ENCODE data around the gene IKZF4.
"Not testable (repeated sequence)": the region's sequence is repeated elsewhere in the genome, so short reads cannot be mapped to it uniquely, and the experiment has no call there.

The IKZF4 gene

DNA sequence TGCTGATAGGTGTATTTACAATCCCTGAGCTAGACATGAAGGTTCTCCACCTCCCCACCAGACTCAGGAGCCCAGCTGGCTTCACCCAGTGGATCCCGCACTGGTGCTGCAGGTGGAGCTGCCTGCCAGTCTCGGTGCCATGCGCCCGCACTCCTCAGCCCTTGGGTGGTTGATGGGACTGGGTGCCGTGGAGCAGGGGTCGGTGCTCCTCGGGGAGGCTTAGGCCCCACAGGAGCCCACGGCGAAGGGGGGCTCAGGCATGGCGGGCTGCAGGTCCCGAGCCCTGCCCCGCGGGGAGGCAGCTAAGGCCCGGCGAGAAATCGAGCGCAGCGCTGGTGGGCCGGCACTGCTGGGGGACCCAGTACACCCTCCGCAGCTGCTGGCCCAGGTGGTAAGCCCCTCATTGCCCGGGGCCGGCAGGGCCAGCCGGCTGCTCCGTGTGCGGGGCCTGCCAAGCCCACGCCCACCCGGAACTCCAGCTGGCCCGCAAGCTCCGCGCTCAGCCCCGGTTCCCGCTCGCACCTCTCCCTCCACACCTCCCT is 20.8 kb upstream of the IKZF4 start:
- DNase-seq = not testable (repeated sequence)

DNA sequence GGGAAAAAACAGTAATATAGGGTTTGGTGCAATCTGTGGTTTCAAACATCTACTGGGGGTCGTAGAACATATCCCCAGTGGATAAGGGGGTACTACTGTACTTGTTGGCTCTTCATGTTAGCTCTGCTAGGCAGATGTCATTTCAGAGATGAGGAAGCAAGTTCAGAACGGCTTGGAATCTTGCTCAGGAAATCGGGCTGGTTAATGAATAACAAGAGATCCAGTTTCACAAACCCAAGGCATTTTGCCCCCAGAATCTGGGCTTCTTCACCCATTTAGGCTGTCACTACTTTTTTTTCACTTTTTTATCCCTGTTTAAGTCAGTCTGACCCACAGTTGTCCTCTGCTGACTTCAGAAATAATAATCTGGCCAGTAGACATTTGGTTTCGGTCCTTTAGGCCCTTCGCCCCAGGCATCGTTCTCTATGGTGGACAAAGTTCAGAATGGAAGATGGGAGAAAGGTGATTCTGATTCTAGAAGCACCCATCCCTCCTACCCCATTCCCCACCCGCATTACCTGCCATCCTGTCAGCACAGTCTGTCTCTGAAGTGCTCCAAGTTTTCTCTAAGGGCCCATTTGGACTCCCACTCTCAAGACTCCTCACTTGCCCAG is 19.2 kb upstream of the IKZF4 start:
- DNase-seq = no peak

DNA sequence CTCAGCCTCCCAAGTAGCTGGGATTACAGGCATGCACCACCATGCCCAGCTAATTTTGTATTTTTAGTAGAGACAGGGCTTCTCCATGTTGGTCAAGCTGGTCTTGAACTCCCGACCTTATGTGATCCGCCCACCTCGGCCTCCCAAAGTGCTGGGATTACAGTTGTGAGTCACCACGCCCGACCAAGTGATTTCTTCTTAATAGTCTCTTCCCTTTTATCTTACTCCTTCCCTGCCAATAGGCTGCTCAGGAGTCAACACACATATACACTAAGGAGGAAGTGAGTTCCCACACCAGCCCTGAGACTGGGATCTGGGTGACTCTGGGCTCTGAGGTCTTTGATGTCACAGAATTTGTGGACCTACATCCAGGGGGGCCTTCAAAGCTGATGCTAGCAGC is 17.5 kb upstream of the IKZF4 start:
- DNase-seq = not testable (repeated sequence)

DNA sequence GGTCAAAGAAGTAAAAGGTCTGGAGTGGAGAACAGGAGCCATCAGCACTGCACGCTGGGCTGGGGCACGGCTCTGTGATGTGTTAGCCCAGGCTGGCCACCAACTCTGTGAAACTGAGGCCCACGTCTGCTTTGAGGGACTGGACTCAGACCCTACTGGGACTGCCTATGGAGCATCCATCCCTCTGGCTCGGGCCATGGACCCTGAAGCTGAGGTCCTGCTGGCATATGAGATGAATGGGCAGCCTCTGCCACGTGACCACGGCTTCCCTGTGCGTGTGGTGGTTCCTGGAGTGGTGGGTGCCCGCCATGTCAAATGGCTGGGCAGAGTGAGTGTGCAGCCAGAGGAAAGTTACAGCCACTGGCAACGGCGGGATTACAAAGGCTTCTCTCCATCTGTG is 16.6 kb upstream of the IKZF4 start:
- DNase-seq = no peak

DNA sequence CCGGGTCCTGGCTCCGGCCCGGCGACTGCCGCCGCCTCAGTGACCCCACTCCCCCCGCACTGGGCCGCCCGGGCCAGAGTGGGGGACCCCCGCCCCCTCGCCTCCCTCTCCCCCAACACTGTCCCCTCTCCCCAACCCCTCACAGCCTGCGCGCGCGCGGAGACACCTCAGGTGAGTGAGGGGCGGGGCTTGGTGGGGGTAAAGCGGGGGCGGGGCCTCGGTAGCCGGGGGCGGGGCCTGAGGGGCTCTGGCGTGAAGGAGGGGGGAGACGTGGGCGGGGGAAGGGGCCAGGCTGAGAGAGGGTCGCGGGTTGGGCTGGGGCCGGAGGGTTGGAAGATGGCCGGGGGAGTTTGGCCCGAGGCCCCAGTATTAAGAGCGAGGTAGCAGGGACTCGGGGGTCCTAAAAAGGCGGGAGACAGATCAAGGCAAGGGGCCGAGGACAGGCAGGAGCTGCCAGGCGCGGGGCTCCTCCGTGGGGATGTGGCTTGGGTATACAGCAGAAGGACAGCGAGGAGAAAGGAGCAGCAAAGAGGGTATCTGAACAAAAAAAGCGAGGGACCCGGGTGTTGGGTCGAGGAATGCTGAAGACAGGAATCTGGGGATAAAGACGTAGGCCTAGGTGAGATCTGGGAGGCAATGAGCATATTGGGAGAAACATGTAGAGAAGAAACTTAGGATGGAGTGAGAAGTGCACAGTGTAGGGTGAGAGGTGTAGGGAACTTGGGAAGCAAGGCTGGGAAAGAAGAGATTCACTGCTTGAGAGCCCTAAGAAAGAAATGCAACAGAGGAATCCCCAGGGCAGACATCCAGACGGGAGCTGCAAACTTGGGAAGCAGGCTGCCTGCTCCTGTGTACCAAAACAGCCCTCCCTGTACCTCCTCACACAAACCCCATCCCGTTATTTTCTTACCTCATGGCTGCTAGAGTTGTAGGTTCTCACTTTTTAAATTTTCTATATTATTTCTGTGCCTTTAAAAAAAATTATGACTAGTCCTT is 13.0 kb upstream of the IKZF4 start:
- peak; percentile 6 for DNase-seq

DNA sequence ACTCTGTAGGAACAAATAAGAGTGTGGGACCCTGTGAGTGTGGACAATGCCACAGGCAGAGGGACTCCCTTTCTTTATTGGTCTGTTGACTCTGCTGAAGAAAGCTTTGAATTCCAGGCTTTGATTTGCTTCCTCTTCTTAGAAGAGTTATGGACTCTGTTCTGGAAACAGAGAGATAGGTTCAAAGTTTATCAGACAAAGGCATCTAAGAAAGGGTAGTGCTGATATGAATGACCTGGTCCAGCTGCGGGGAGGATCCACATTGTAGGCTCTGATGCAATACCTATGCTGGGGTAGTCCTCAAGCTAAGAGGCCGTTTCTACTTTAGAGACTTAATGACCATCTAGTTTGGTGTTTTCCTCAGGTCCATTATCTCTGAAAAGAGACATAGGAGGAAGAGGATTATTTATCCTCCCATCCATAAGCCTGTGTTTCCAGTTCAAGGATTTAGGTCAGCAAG is 10.7 kb upstream of the IKZF4 start:
- DNase-seq = no peak

DNA sequence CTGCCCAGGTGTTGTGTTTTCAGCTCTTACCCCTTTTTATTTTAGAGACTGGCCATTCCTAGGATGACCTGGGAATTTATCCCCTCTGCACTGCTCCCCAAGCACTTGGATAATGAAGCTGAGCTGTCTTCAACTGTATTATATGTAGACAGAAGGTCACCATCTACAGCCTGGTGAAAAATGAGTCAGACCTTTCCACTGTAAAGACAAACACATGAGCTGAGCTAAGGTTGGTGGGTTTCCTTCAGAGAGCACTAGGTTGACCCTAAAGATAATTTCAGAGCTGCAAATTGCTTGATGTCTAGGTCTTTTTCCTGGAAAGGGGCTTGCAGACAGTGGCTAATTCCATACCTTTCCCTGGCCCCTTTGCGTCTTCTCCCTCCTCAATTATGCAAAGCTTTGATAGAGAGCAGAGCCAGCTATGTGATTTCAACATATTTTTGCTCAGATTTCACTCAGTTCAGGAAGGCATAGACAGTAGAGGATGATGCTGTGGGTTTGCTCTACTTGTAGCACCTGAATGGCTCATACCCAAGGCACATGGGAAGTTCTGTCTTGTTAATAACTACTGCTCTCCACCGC is 9.2 kb upstream of the IKZF4 start:
- no peak for DNase-seq

- no peak for DNase-seq
Observed at GRCh38 chr12:56013482-56013881, 7.4 kb upstream of the IKZF4 start.

- DNase-seq = no peak
Observed at GRCh38 chr12:56014205-56014604, 6.6 kb upstream of the IKZF4 start.

DNA sequence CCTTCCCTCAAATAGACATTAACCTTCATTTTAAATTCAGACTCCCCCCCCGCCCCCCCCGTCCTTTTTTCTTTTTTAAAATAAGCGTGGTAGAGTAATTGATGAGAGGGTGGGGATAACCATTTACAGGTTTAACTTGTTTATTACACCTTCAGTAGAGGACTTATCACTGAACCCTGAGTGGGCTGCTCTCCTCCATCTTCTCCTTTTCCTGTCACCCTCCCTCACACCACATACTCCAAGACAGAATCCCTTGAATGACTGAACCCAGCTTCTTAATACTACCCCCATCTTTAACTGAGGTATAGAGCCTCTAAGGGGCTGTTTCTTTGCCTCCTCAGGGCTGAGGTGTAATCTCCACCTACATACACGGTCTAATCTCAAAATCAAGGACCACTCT is 3.7 kb upstream of the IKZF4 start:
- DNase-seq = no peak

GRCh38 chr12:56018356-56018755 is 2.5 kb upstream of the IKZF4 start:
- no peak for DNase-seq

GRCh38 chr12:56021889-56022497 is 1.1 kb downstream of the IKZF4 start:
- no peak for DNase-seq

DNA sequence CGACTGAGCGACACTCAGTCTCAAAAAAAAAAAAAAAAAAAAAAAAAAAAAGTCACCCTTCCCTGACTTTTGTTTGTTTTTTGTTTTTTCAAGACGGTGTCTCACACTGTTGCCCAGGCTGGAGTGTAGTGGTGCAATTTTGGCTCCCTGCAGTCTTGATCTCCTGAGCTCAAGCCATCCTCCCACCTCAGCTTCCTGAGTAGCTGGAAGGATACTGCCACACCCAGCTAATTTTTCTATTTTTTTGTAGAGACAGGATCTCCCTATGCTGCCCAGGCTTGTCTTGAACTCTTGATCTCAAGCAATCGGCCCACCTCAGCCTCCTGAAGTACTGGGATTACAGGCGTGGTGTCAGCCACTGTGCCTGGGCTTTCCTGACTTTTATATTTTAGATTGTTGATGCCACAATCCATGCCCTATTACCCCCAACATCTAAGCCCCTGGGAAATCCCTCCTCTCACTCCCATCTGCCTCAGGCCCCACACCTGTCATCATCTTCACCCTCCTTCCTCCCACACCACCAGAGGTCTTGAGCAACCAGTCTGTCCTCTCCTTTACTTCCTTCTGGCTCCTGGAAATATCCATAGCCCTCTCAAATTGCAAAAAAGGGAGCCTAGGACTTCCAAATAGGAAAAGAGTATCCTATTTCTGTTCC is 7.8 kb downstream of the IKZF4 start:
- no peak for DNase-seq

DNA sequence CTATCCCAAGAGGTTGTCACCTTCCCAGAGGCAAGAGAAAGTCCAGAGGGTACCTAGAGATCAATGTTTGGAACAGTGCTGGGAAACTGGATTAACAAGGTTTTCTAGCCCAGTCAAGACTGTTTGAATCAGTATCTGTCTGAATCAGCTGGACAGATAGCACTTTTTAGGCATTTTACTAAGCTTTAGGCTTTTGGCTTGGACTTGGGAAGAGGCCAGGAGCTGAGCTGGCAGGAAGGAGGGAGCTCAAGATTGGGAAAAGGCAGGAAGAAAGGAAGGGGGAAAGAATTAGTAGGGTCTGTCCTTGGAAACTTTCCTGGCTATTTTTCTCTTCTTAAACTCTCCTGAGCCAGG is 8.3 kb downstream of the IKZF4 start:
- DNase-seq = peak; percentile 67

DNA sequence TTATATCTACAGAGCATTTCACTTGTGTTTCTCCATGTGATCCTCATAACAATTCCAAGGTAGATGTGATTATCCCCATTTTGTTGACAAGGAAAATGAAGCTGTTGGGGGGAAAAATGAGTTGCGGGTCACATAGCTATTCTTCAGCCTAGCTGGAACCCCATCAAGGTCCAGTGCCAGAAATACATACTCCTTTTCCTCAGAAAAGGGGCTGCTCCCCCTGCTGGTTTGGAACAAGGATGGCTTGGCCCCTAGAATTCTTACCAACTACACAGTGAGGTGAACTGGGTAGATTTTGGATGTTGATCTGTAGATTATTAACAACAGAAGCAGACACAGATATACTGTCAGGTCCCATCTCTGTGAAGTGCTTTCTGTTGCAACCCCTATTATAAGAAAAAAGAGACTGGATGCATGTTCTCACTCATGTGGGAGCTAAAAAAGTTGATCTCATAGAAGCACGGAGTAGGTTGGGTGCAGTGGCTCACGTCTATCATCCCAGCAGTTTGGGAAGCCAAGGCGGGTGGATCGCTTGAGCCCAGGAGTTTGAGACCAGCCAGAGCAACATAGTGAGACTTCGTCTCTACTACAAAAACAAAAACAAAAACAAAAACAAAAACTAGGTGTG is 8.9 kb downstream of the IKZF4 start:
- peak; percentile 70 for DNase-seq

DNA sequence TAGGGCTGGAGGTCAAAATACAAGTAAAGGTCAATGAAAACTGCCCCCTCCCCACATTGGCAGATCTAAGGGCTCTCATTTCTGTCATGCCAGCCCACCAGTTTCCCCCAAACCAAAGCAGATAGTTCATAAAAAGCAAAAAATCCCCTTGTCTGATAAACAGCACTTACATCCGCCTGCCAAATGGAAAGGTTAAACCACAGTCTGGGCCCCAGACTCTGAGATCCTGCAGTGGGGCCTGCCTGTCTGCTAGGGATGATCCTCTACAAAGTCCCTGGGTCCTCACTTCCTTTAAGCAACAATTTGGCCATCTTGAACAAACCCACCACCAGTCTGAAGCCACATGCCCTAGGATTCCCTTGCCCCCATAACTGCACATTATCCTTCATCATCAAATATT is 11.1 kb downstream of the IKZF4 start:
- DNase-seq = no peak

GRCh38 chr12:56034586-56035332 is 13.9 kb downstream of the IKZF4 start:
- no peak for DNase-seq

- DNase-seq = no peak
Observed at GRCh38 chr12:56037161-56037560, 16.3 kb downstream of the IKZF4 start.

- no peak for DNase-seq
Observed at GRCh38 chr12:56038022-56038655, 17.3 kb downstream of the IKZF4 start.

DNA sequence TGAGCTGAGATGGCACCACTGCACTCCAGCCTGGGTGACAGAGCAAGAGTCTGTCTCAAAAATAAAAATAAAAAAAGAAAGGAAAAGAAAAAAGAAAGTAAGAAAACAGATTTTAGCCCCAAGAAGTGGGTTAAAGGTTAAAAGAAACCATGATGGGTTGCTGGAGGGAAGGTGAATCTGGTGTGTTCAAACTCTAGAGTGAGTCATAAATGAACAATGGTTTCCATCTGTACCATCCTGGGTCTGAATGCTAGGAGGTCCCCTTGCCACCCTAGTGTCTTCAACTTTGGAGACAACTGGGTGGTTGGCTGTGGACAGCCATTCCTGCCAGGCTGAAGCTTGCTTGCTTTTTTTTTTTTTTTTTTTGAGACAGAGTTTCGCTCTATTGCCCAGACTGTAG is 19.3 kb downstream of the IKZF4 start:
- no peak for DNase-seq
